Mesothelial cell of epicardium (in vitro differentiated cells): ENCODE results near the gene GIMAP7. TPM values are rescaled to one million over a fixed set of nuclear protein-coding genes. Genes with fewer than 3 reads are reported as not detected.

Experiments used
- DNase-seq, 2 experiments: peaks; one replicate each; pipeline ENCODE4 v3.0.0; 2021; ENCODE audit warnings: low spot score in 2 of 2; ENCODE audit not compliant: unreplicated experiment in 2 of 2
- H3K27ac Mint-ChIP-seq: 2 replicates; pipeline ENCODE4 v1.8.0; 2021; ENCODE audit warnings: mixed read lengths
- H3K27me3 Mint-ChIP-seq: 2 replicates; pipeline ENCODE4 v1.8.0; 2021; ENCODE audit warnings: low read depth, mixed read lengths
- H3K36me3 Mint-ChIP-seq: 2 replicates; pipeline ENCODE4 v1.8.0; 2021; ENCODE audit warnings: mixed read lengths
- H3K4me1 Mint-ChIP-seq: 2 replicates; pipeline ENCODE4 v1.8.0; 2021; ENCODE audit warnings: mixed read lengths
- H3K4me3 Mint-ChIP-seq: 2 replicates; pipeline ENCODE4 v1.8.0; 2021; ENCODE audit warnings: mild to moderate bottlenecking, moderate library complexity, mixed read lengths
- H3K9me3 Mint-ChIP-seq: 2 replicates; pipeline ENCODE4 v1.8.0; 2021; ENCODE audit warnings: mixed read lengths
- CTCF ChIP-seq: fragments of 200-600 bp; sonication (generic); IDR thresholded peaks from one replicate; pipeline ENCODE4 v1.5.0; 2021; ENCODE audit warnings: antibody characterized with exemption; ENCODE audit not compliant: unreplicated experiment
- total RNA-seq: library from RNA; stranded (reverse); gene quantifications from 3 replicates; pipeline ENCODE4 v1.2.1, GENCODE V29; 2021

Gene GIMAP7
- total RNA-seq, 1 donor from 2014 or later: not detected

DNA sequence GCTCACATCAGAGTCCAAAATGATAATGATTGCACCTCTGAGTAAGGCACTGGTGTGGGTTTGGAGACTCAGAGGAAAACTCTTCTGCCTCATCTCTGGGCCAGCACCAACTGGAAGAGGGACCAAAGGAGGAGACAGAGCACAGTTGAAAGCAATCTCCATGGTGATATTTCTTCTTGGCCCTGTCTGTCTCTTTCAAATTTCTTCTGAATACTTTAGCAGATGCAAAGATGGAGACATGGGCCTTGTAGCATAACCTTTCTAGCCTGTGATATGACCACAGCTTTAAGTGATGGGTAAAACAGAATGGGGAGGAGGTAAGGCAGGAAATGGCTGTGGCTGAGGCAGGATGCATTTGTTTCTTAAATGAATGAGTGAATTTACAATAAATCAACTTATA is 12.2 kb upstream of the GIMAP7 start:
- Mint-ChIP-seq H3K4me3 (no peak overlapping the region), H3K36me3 (no peaks in the 10 kb centered on the region), H3K4me1 (no peaks in the 10 kb centered on the region), H3K9me3 (peaks cover 21% of the 10 kb centered on the region), H3K27me3 (peaks cover 4% of the 10 kb centered on the region), H3K27ac (no peak overlapping the region)
- no peak for DNase-seq
- no peak for TF ChIP-seq CTCF

- H3K36me3 Mint-ChIP-seq: no peaks in the 10 kb centered on the region
- no peak for TF ChIP-seq CTCF
- no peak overlapping the region for H3K4me3 Mint-ChIP-seq
- H3K9me3 Mint-ChIP-seq: peaks cover 18% of the 10 kb centered on the region
- no peaks in the 10 kb centered on the region for H3K4me1 Mint-ChIP-seq
- H3K27me3 Mint-ChIP-seq: peaks cover 4% of the 10 kb centered on the region
- no peak for DNase-seq
- H3K27ac Mint-ChIP-seq: no peak overlapping the region
Measured at GRCh38 chr7:150503155-150503554, 11.5 kb upstream of the GIMAP7 start.

- no peak for DNase-seq
- Mint-ChIP-seq H3K9me3 (peaks cover 15% of the 10 kb centered on the region), H3K27me3 (peaks cover 4% of the 10 kb centered on the region), H3K4me1 (no peaks in the 10 kb centered on the region), H3K4me3 (no peak overlapping the region), H3K36me3 (no peaks in the 10 kb centered on the region), H3K27ac (no peak overlapping the region)
- TF ChIP-seq CTCF: no peak
Measured at GRCh38 chr7:150503581-150503980, 11.1 kb upstream of the GIMAP7 start.

- H3K4me1 Mint-ChIP-seq: no peaks in the 10 kb centered on the region
- H3K27me3 Mint-ChIP-seq: no peaks in the 10 kb centered on the region
Measured at GRCh38 chr7:150507947-150508602, 6.6 kb upstream of the GIMAP7 start.

GRCh38 chr7:150511048-150511447 is 3.6 kb upstream of the GIMAP7 start:
- no peak for DNase-seq
- Mint-ChIP-seq H3K4me1 (no peaks in the 10 kb centered on the region), H3K9me3 (no peaks in the 10 kb centered on the region), H3K4me3 (no peak overlapping the region), H3K27me3 (no peaks in the 10 kb centered on the region), H3K27ac (no peak overlapping the region), H3K36me3 (no peaks in the 10 kb centered on the region)
- no peak for TF ChIP-seq CTCF

More at GRCh38 chr7:150507947-150508602, 6.6 kb upstream of the GIMAP7 start:
- no peaks in the 10 kb centered on the region for H3K36me3 Mint-ChIP-seq
- H3K27ac Mint-ChIP-seq: no peak overlapping the region
- H3K9me3 Mint-ChIP-seq: no peaks in the 10 kb centered on the region
- no peak for DNase-seq
- H3K4me3 Mint-ChIP-seq: no peak overlapping the region
- no peak for TF ChIP-seq CTCF

- H3K4me3 Mint-ChIP-seq: no peak overlapping the region
- TF ChIP-seq CTCF: no peak
- no peaks in the 10 kb centered on the region for H3K4me1 Mint-ChIP-seq
- H3K9me3 Mint-ChIP-seq: no peaks in the 10 kb centered on the region
- H3K36me3 Mint-ChIP-seq: no peaks in the 10 kb centered on the region
- no peak overlapping the region for H3K27ac Mint-ChIP-seq
- no peak for DNase-seq
- H3K27me3 Mint-ChIP-seq: no peaks in the 10 kb centered on the region
Measured at GRCh38 chr7:150513758-150514157, 914 bp upstream of the GIMAP7 start.
